ENCODE measurements around the gene FAM204A. TPM values are rescaled to one million over a fixed set of nuclear protein-coding genes. Genes with fewer than 3 reads are reported as not detected.

Gene FAM204A
- total RNA-seq, 4 donors from 2014 or later: 58.6 to 78.7 (median 69.3) TPM

DNA sequence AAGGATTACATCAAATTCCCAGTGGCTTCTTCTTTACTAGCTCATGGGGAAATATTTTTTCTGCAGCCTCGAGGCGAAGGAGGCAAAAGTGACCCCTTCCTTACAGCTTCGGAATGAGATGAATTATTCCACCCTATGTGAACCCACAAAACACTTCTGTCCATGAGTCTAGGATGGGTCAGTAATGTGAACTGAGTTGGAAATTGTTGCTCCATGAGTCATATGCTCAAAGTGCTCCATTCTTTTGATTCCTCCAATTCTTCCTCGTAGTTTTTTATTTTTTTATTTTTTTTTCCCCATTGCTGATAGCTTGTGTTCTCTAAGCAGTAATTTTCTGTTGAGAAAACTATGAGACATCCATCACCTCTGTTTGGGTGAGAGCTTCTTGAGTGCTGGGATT, 31.7 kb upstream of the FAM204A start:
- intact Hi-C loops (cut with DNase I): no loop called here
- H3K27me3 ChIP-seq: peaks cover 0 to 4% (median 0%) of the 10 kb centered on the region in 4 donors
- H3K4me3 ChIP-seq: no peak overlapping the region
- H3K36me3 ChIP-seq: no peaks in the 10 kb centered on the region
- TF ChIP-seq, protein P1, sequence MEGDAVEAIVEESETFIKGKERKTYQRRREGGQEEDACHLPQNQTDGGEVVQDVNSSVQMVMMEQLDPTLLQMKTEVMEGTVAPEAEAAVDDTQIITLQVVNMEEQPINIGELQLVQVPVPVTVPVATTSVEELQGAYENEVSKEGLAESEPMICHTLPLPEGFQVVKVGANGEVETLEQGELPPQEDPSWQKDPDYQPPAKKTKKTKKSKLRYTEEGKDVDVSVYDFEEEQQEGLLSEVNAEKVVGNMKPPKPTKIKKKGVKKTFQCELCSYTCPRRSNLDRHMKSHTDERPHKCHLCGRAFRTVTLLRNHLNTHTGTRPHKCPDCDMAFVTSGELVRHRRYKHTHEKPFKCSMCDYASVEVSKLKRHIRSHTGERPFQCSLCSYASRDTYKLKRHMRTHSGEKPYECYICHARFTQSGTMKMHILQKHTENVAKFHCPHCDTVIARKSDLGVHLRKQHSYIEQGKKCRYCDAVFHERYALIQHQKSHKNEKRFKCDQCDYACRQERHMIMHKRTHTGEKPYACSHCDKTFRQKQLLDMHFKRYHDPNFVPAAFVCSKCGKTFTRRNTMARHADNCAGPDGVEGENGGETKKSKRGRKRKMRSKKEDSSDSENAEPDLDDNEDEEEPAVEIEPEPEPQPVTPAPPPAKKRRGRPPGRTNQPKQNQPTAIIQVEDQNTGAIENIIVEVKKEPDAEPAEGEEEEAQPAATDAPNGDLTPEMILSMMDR (IDR thresholded peaks at IDR 0.05): no peak
- TF ChIP-seq EP300 (IDR thresholded peaks at IDR 0.05) (no peak), POLR2AphosphoS5 (IDR thresholded peaks at IDR 0.05) (no peak), POLR2A (IDR thresholded peaks at IDR 0.05; ENCODE audit: low read depth) (no peak)
- no peak for DNase-seq (ENCODE audit: extremely low spot score)
- no peaks in the 10 kb centered on the region for H3K4me1 ChIP-seq
- no peak overlapping the region for H3K27ac ChIP-seq (replicated peaks in 1 of 4)
- no peaks in the 10 kb centered on the region for H3K9me3 ChIP-seq
- WGBS: 50% methylated on average over 4 of the region's 4 CpGs

DNA sequence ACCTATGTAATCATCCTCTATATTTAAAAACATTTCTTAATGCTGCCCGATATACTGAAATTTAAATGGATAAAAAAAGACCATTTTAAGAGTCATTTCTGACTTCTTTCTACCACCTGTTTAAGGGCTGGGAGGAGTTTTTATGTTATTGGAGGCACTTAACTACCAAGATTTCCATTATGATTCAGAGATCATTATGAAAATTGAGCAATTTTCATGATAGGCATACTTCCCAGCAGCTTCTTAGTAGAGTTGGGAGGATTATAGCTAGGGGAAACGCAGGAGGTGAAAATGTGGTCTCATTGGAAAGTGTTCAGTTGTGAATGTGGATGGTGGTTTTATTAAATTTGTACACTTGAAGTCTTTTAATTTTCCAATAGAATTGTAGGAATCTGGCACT, 28.4 kb upstream of the FAM204A start:
- no peaks in the 10 kb centered on the region for H3K36me3 ChIP-seq
- no peak overlapping the region for H3K27ac ChIP-seq (replicated peaks in 1 of 4)
- TF ChIP-seq EP300 (IDR thresholded peaks at IDR 0.05) (no peak), POLR2A (IDR thresholded peaks at IDR 0.05; ENCODE audit: low read depth) (no peak), POLR2AphosphoS5 (IDR thresholded peaks at IDR 0.05) (no peak)
- TF ChIP-seq, protein P1 (IDR thresholded peaks at IDR 0.05): no peak
- peaks cover 0 to 14% (median 8%) of the 10 kb centered on the region in 4 donors for H3K9me3 ChIP-seq
- intact Hi-C loops (cut with DNase I): no loop called here
- 95% methylated on average over 2 of the region's 2 CpGs for WGBS
- H3K4me3 ChIP-seq: no peak overlapping the region
- H3K4me1 ChIP-seq: no peaks in the 10 kb centered on the region
- no peak for DNase-seq (ENCODE audit: extremely low spot score)
- peaks cover 0 to 4% (median 0%) of the 10 kb centered on the region in 4 donors for H3K27me3 ChIP-seq

DNA sequence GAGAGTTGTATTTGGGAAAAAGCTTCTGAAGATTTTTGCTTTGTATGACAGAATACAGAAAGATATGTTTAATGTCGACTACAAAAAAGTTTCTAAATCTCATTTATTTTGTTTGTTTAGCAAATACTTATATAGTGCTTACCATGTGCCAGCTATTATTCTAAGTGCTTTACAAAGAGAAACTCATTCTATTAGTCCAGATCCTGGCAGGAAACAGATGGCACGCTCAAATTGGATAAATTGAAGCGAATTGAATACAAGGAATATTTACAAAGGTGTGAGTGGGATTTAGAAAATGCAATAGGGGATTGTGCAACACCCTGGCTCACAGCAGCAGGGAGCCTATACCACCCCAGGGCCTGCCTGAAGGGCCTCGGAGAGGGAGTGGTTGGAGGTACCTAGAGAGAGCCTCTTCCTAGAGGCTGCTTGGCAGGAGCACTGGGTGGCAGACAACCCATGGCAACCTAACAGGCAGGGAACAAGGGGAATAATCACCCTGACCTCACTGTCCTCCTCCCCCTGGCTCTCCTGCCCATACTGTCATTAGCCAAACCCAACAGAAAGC, 27.6 kb upstream of the FAM204A start:
- intact Hi-C loops (cut with DNase I): no loop called here
- Histone ChIP-seq H3K27me3 (peaks cover 0 to 4% (median 0%) of the 10 kb centered on the region in 4 donors), H3K4me3 (no peak overlapping the region), H3K36me3 (no peaks in the 10 kb centered on the region), H3K27ac (replicated peaks in 1 of 4) (no peak overlapping the region), H3K4me1 (no peaks in the 10 kb centered on the region), H3K9me3 (peaks cover 0 to 17% (median 14%) of the 10 kb centered on the region in 4 donors)
- no peak for DNase-seq (ENCODE audit: extremely low spot score)
- no peak for TF ChIP-seq EP300 (IDR thresholded peaks at IDR 0.05)
- TF ChIP-seq, protein P1 (IDR thresholded peaks at IDR 0.05): no peak
- no peak for TF ChIP-seq POLR2AphosphoS5 (IDR thresholded peaks at IDR 0.05)
- no peak for TF ChIP-seq POLR2A (IDR thresholded peaks at IDR 0.05; ENCODE audit: low read depth)
- WGBS: 67% methylated on average over 4 of the region's 4 CpGs

DNA sequence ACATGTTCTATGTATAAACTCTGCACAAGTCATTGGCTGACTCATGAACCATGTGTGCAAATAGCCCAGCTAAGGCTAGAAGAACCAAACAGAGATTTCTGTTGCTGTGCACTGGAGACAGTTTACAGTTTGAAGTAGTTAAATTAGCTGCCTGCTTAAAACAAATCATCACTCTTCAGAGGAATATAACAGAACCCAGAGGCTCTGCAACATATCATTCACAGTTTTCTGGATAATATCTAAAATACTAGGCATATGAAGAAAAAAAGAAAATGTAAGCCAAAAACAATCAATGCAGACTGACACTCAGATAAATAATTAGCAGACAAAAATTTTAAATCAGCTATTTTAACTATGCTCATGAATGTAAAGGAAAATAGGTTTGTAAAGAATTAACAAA, 23.6 kb upstream of the FAM204A start:
- Histone ChIP-seq H3K36me3 (no peaks in the 10 kb centered on the region), H3K4me3 (no peak overlapping the region), H3K27ac (replicated peaks in 1 of 4) (no peak overlapping the region), H3K27me3 (no peaks in the 10 kb centered on the region), H3K9me3 (peaks cover 0 to 17% (median 14%) of the 10 kb centered on the region in 4 donors), H3K4me1 (no peaks in the 10 kb centered on the region)
- no peak for TF ChIP-seq POLR2A (IDR thresholded peaks at IDR 0.05; ENCODE audit: low read depth)
- TF ChIP-seq, protein P1 (IDR thresholded peaks at IDR 0.05): no peak
- TF ChIP-seq EP300 (IDR thresholded peaks at IDR 0.05): no peak
- no peak for TF ChIP-seq POLR2AphosphoS5 (IDR thresholded peaks at IDR 0.05)
- intact Hi-C loops (cut with DNase I): no loop called here
- DNase-seq (ENCODE audit: extremely low spot score): no peak

DNA sequence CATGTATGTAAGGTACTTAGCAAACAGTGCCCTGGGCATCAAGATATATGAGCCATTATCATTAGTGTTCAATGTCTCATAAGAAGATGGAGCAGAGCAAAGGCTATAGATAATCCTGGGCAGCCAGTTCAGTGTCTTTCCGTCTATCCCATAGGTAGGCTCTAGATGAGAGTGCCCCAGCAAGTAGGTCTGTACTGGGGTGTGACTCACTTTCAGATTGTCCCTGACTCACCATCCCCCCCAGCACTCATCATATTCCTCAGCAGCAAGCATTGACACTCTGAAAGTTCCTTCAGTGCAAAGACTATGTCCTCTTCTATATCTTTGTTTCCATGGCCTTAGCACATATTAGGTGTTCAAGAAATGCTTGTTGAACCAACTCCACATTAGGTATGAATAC, 20.0 kb upstream of the FAM204A start:
- TF ChIP-seq, protein P1 (IDR thresholded peaks at IDR 0.05): no peak
- TF ChIP-seq POLR2A (IDR thresholded peaks at IDR 0.05; ENCODE audit: low read depth): no peak
- no peak for TF ChIP-seq POLR2AphosphoS5 (IDR thresholded peaks at IDR 0.05)
- TF ChIP-seq EP300 (IDR thresholded peaks at IDR 0.05): no peak
- no peaks in the 10 kb centered on the region for H3K4me1 ChIP-seq
- H3K36me3 ChIP-seq: no peaks in the 10 kb centered on the region
- H3K4me3 ChIP-seq: no peak overlapping the region
- 100% methylated on average over 1 of the region's 1 CpG for WGBS
- no peak overlapping the region for H3K27ac ChIP-seq (replicated peaks in 1 of 4)
- intact Hi-C loops (cut with DNase I): no loop called here
- no peaks in the 10 kb centered on the region for H3K27me3 ChIP-seq
- peaks cover 0 to 15% (median 14%) of the 10 kb centered on the region in 4 donors for H3K9me3 ChIP-seq
- no peak for DNase-seq (ENCODE audit: extremely low spot score)
